SK-N-SH (cell line): ENCODE results near the gene MAP4K4. TPM values are rescaled to one million over a fixed set of nuclear protein-coding genes. Genes with fewer than 3 reads are reported as not detected.
"Not testable (repeated sequence)": the region's sequence is repeated elsewhere in the genome, so short reads cannot be mapped to it uniquely, and the experiment has no call there.

Experiments
- CTCF ChIA-PET: fragments of 300-600, 350-600 bp; formaldehyde crosslinking; extraction: SDS; loops from one replicate; lab custom pipeline; 2021; lab: Yijun Ruan, JAX
- POLR2A ChIA-PET: fragments of 350-600 bp; sonication (Branson Sonifier 250); formaldehyde crosslinking; extraction: SDS; loops from one replicate; lab custom pipeline; 2020; ENCODE audit warnings: antibody characterized with exemption, inconsistent platforms; lab: Yijun Ruan, JAX
- DNase-seq: peaks from one replicate; pipeline ENCODE4 v3.0.0; 2012
- H2AFZ ChIP-seq: fragments of 200-600 bp; sonication (generic); 2 replicates; pipeline ENCODE4 v1.8.1; 2016; ENCODE audit warnings: antibody characterized with exemption, mild to moderate bottlenecking, low read depth
- H3F3A ChIP-seq: fragments of 200-600 bp; sonication (generic); replicated peaks from 2 replicates; pipeline ENCODE3; 2016; ENCODE audit warnings: antibody characterized with exemption, mild to moderate bottlenecking; ENCODE audit not compliant: insufficient read depth
- H3K27ac ChIP-seq, 2 experiments: fragments of 200-500 bp in 1 of 2; fragments of 200-600 bp in 1 of 2; sonication (Bioruptor generic) in 1 of 2; sonication (generic), shearing (Covaris generic) in 1 of 2; 2 replicates each; pipeline versions ENCODE4 v1.5.1 to v1.6.1; 2014 to 2016; ENCODE audit warnings: low read depth in 2 of 2, inconsistent platforms in 1 of 2, low read length in 1 of 2, mild to moderate bottlenecking in 1 of 2, mixed read lengths in 1 of 2
- H3K27me3 ChIP-seq: fragments of 200-600 bp; sonication (generic), shearing (Covaris generic); 2 replicates; pipeline ENCODE4 v1.6.1; 2016; ENCODE audit warnings: mixed run types; ENCODE audit not compliant: insufficient read depth
- H3K36me3 ChIP-seq, 2 experiments: fragments of 200-500 bp in 1 of 2; fragments of 200-600 bp in 1 of 2; sonication (Bioruptor generic) in 1 of 2; sonication (generic) in 1 of 2; replicated peaks in 1 of 2; 2 replicates each; pipeline versions ENCODE3 to v1.5.1; 2014 to 2016; ENCODE audit warnings: low read length in 1 of 2, mild to moderate bottlenecking in 1 of 2; ENCODE audit not compliant: insufficient read depth in 2 of 2, control insufficient read depth in 1 of 2
- H3K4me1 ChIP-seq, 2 experiments: fragments of 200-500 bp in 1 of 2; fragments of 200-600 bp in 1 of 2; sonication (Bioruptor generic) in 1 of 2; sonication (generic), shearing (Covaris generic) in 1 of 2; 2 replicates each; pipeline versions ENCODE4 v1.5.1 to v1.6.1; 2014 to 2016; ENCODE audit warnings: low read depth in 1 of 2, low read length in 1 of 2, mixed run types in 1 of 2; ENCODE audit not compliant: insufficient read depth in 2 of 2, control insufficient read depth in 1 of 2
- H3K4me2 ChIP-seq: fragments of 200-600 bp; sonication (generic), shearing (Covaris generic); 2 replicates; pipeline ENCODE4 v1.6.1; 2017; ENCODE audit warnings: mixed run types
- H3K4me3 ChIP-seq, 2 experiments: fragments of 200-500 bp in 1 of 2; fragments of 200-600 bp in 1 of 2; sonication (Bioruptor generic) in 1 of 2; sonication (generic), shearing (Covaris generic) in 1 of 2; 2 replicates each; pipeline versions ENCODE4 v1.5.1 to v1.8.1; 2014 to 2016; ENCODE audit warnings: low read depth in 2 of 2, inconsistent platforms in 1 of 2, low read length in 1 of 2, mild to moderate bottlenecking in 1 of 2, mixed read lengths in 1 of 2, moderate library complexity in 1 of 2
- H3K79me2 ChIP-seq: fragments of 200-600 bp; sonication (generic); 2 replicates; pipeline ENCODE4 v1.8.1; 2017; ENCODE audit warnings: mild to moderate bottlenecking; ENCODE audit not compliant: insufficient read depth
- H3K9ac ChIP-seq: fragments of 200-600 bp; sonication (generic); 2 replicates; pipeline ENCODE4 v1.6.1; 2017; ENCODE audit warnings: mixed run types
- H3K9me2 ChIP-seq: fragments of 200-600 bp; sonication (generic); 2 replicates; pipeline ENCODE4 v1.6.1; 2017; ENCODE audit warnings: mixed run types
- H3K9me3 ChIP-seq: fragments of 200-600 bp; sonication (generic); 2 replicates; pipeline ENCODE4 v1.6.1; 2017; ENCODE audit warnings: mixed run types, mild to moderate bottlenecking, moderate library complexity
- H4K20me1 ChIP-seq: fragments of 200-600 bp; sonication (generic); 2 replicates; pipeline ENCODE4 v1.6.1; 2017; ENCODE audit warnings: mild to moderate bottlenecking, mixed run types; ENCODE audit not compliant: insufficient read depth
- CTCF ChIP-seq: fragments of 200-600 bp; sonication (generic); IDR thresholded peaks from 2 replicates; pipeline ENCODE4 v1.6.1; 2017; ENCODE audit warnings: antibody characterized with exemption, mild to moderate bottlenecking, moderate library complexity
- EZH2phosphoT487 ChIP-seq: fragments of 200-600 bp; sonication (generic); IDR thresholded peaks from 2 replicates; pipeline ENCODE4 v1.6.1; 2017; ENCODE audit warnings: low read depth, mixed run types, mild to moderate bottlenecking, antibody characterized with exemption, moderate library complexity, borderline replicate concordance
- GABPA ChIP-seq: IDR thresholded peaks from 2 replicates; pipeline ENCODE4 v1.4.0; 2012; ENCODE audit warnings: low read depth, mild to moderate bottlenecking
- JUND ChIP-seq: IDR thresholded peaks from 2 replicates; pipeline ENCODE4 v1.4.0; 2012
- REST ChIP-seq: IDR thresholded peaks from 2 replicates; pipeline ENCODE4 v1.6.1; 2012; ENCODE audit warnings: mild to moderate bottlenecking, low read depth, low read length, moderate library complexity
- RXRA ChIP-seq: IDR thresholded peaks from 2 replicates; pipeline ENCODE4 v1.4.0; 2012; ENCODE audit warnings: low read depth, mild to moderate bottlenecking, borderline replicate concordance
- SIN3A ChIP-seq: IDR thresholded peaks from 2 replicates; pipeline ENCODE4 v1.6.1; 2012; ENCODE audit warnings: low read depth, mild to moderate bottlenecking, low read length, moderate library complexity, borderline replicate concordance
- SMC3 ChIP-seq: IDR thresholded peaks from 2 replicates; pipeline ENCODE4 v1.6.1; 2012; ENCODE audit warnings: low read depth, low read length, improper control_type of control experiment
- TCF12 ChIP-seq: IDR thresholded peaks from 2 replicates; pipeline ENCODE4 v1.4.0; 2012
- TEAD4 ChIP-seq: IDR thresholded peaks from 2 replicates; pipeline ENCODE4 v1.4.0; 2012; ENCODE audit warnings: mild to moderate bottlenecking, borderline replicate concordance; ENCODE audit not compliant: insufficient read depth
- YY1 ChIP-seq: IDR thresholded peaks from 2 replicates; pipeline ENCODE4 v1.4.0; 2012; ENCODE audit warnings: low read depth, mild to moderate bottlenecking
- ZBTB33 ChIP-seq: IDR thresholded peaks from 2 replicates; pipeline ENCODE4 v1.4.0; 2012; ENCODE audit warnings: low read depth, borderline replicate concordance
- WGBS: methylation state at CpG from one replicate; pipeline ENCODE4 v1.1.6; 2017; ENCODE audit warnings: low lambda C conversion rate; 5-methylcytosine and 5-hydroxymethylcytosine counted together
- polyA plus RNA-seq, 3 experiments: library from polyadenylated mRNA; depleted of rRNA; stranded (reverse); fragments of >200 nt; gene quantifications; 2 replicates each; pipeline ENCODE4 v1.2.3, GENCODE V29; 2012

MAP4K4 gene
- polyA plus RNA-seq, 1 of the 3 experiments (the other 2 are of a cell fraction): 72.9 TPM

- H3F3A ChIP-seq: no peaks in the 10 kb centered on the region
- no peaks in the 10 kb centered on the region for H3K36me3 ChIP-seq
- H3K4me1 ChIP-seq: no peaks in the 10 kb centered on the region
- no peak overlapping the region for H3K9ac ChIP-seq
- H3K4me3 ChIP-seq: no peak overlapping the region
- POLR2A ChIA-PET: no interaction called here
- no peak overlapping the region for H3K4me2 ChIP-seq
- TF ChIP-seq TEAD4 (no peak), CTCF (no peak)
- no peak for DNase-seq
- no peaks in the 10 kb centered on the region; the same call in 1 of the 2 replicates for H3K27me3 ChIP-seq
- no peaks in the 10 kb centered on the region for H3K9me3 ChIP-seq
- no peaks in the 10 kb centered on the region for H3K79me2 ChIP-seq
- CTCF ChIA-PET: no interaction called here
- H3K9me2 ChIP-seq: no peaks in the 10 kb centered on the region
- H4K20me1 ChIP-seq: no peaks in the 10 kb centered on the region
- H2AFZ ChIP-seq: no peak overlapping the region
- WGBS: 26% methylated on average over 5 of the region's 5 CpGs
- no peak overlapping the region for H3K27ac ChIP-seq
Observed at GRCh38 chr2:101921319-101921952, 223.9 kb downstream of the MAP4K4 start.

- no peaks in the 10 kb centered on the region for H3K4me1 ChIP-seq
- H3K27me3 ChIP-seq: no peaks in the 10 kb centered on the region; the same call in 1 of the 2 replicates
- H3K4me2 ChIP-seq: no peak overlapping the region
- TF ChIP-seq JUND: no peak
- TF ChIP-seq TCF12: no peak
- no peak for TF ChIP-seq TEAD4
- TF ChIP-seq SMC3: no peak
- no peak for TF ChIP-seq EZH2phosphoT487
- TF ChIP-seq ZBTB33: no peak
- TF ChIP-seq YY1: no peak
- TF ChIP-seq REST: no peak
- TF ChIP-seq GABPA: no peak
- TF ChIP-seq SIN3A: no peak
- no peak for TF ChIP-seq RXRA
- TF ChIP-seq, all 33 proteins: peak for 0
- ChIA-PET CTCF (no interaction called here), POLR2A (no interaction called here)
- Histone ChIP-seq H3K9me3 (no peaks in the 10 kb centered on the region), H3K4me3 (no peak overlapping the region), H3K36me3 (no peaks in the 10 kb centered on the region), H3K27ac (no peak overlapping the region), H3K9me2 (no peaks in the 10 kb centered on the region), H2AFZ (no peak overlapping the region), H3K79me2 (no peaks in the 10 kb centered on the region), H3F3A (no peaks in the 10 kb centered on the region), H4K20me1 (no peaks in the 10 kb centered on the region), H3K9ac (no peak overlapping the region)
- no peak for DNase-seq
- WGBS: 18% methylated on average over 2 of the region's 2 CpGs
Observed at GRCh38 chr2:101921953-101922325, 224.4 kb downstream of the MAP4K4 start.

GRCh38 chr2:101924311-101924710, 226.8 kb downstream of the MAP4K4 start:
- DNase-seq, CTCF ChIA-PET, H3K9me2 ChIP-seq, H2AFZ ChIP-seq, H3F3A ChIP-seq, H3K4me3 ChIP-seq, H3K36me3 ChIP-seq, H4K20me1 ChIP-seq, H3K4me2 ChIP-seq, H3K9me3 ChIP-seq, POLR2A ChIA-PET, H3K79me2 ChIP-seq, H3K9ac ChIP-seq, H3K27ac ChIP-seq, H3K4me1 ChIP-seq, H3K27me3 ChIP-seq: not testable (repeated sequence)
